IMR-90 (cell line): ENCODE measurements around the gene USO1. TPM values are rescaled to one million over a fixed set of nuclear protein-coding genes. Genes with fewer than 3 reads are reported as not detected.

ENCODE experiments used
- ATAC-seq: fragments of 200-7000 bp; cut with Tn5 transposase; 2 replicates; pipeline ENCODE4 v1.9.1; 2020; ENCODE audit warnings: low read depth, mild to moderate bottlenecking, moderate library complexity
- BruUV-seq: library from RNA; stranded (reverse); fragments of 400-500 nt; replicated peaks from 2 replicates; lab custom pipeline; 2021; lab: Mats Ljungman, UMichigan
- CTCF ChIA-PET: fragments of 300-600 bp; formaldehyde crosslinking; extraction: SDS; loops from one replicate; lab custom pipeline; 2021; ENCODE audit warnings: antibody characterized with exemption; lab: Yijun Ruan, JAX
- POLR2A ChIA-PET: fragments of 300-600 bp; sonication (Branson Sonifier 250); formaldehyde crosslinking; loops from one replicate; lab custom pipeline; 2022; ENCODE audit warnings: antibody characterized with exemption; ENCODE audit not compliant: unreplicated experiment; lab: Charles Lee
- DNase-seq: peaks from one replicate; pipeline ENCODE4 v3.0.0; 2013
- H2AFZ ChIP-seq: replicated peaks from 2 replicates; pipeline ENCODE3; 2013; ENCODE audit warnings: low read length, mild to moderate bottlenecking; ENCODE audit not compliant: poor library complexity
- H2AK5ac ChIP-seq: 2 replicates; pipeline ENCODE4 v1.6.1; 2013; ENCODE audit warnings: low read depth, low read length, inconsistent platforms
- H2AK9ac ChIP-seq: replicated peaks from 2 replicates; pipeline ENCODE3; 2013; ENCODE audit warnings: mild to moderate bottlenecking, low read depth, low read length, moderate library complexity; ENCODE audit not compliant: poor library complexity
- H2BK120ac ChIP-seq: 2 replicates; pipeline ENCODE4 v1.6.1; 2013; ENCODE audit warnings: low read depth, low read length, inconsistent platforms
- H2BK15ac ChIP-seq: 3 replicates; pipeline ENCODE4 v1.6.1; 2013; ENCODE audit warnings: low read depth, low read length, inconsistent platforms
- H2BK20ac ChIP-seq: 2 replicates; pipeline ENCODE4 v1.6.1; 2013; ENCODE audit warnings: low read depth, mild to moderate bottlenecking, inconsistent platforms, low read length, moderate library complexity
- H2BK5ac ChIP-seq: 2 replicates; pipeline ENCODE4 v1.6.1; 2013; ENCODE audit warnings: mild to moderate bottlenecking, low read depth, low read length, inconsistent platforms; ENCODE audit not compliant: poor library complexity, severe bottlenecking
- H3K14ac ChIP-seq: replicated peaks from 2 replicates; pipeline ENCODE4 v1.6.1; 2013; ENCODE audit warnings: low read depth, low read length, inconsistent platforms
- H3K18ac ChIP-seq: 2 replicates; pipeline ENCODE4 v1.6.1; 2013; ENCODE audit warnings: low read depth, low read length, control low read depth
- H3K23ac ChIP-seq: 2 replicates; pipeline ENCODE4 v1.6.1; 2013; ENCODE audit warnings: low read depth, low read length, inconsistent platforms
- H3K27ac ChIP-seq: 2 replicates; pipeline ENCODE4 v1.5.1; 2013; ENCODE audit warnings: mild to moderate bottlenecking, control low read depth, low read length; ENCODE audit not compliant: insufficient read depth
- H3K27me3 ChIP-seq: 2 replicates; pipeline ENCODE4 v1.6.1; 2013; ENCODE audit warnings: low read length; ENCODE audit not compliant: control insufficient read depth, insufficient read depth
- H3K36me3 ChIP-seq: 2 replicates; pipeline ENCODE4 v1.6.1; 2013; ENCODE audit warnings: low read length, mixed read lengths; ENCODE audit not compliant: control insufficient read depth, insufficient read depth
- H3K4ac ChIP-seq: 2 replicates; pipeline ENCODE4 v1.6.1; 2013; ENCODE audit warnings: low read depth, low read length, inconsistent platforms
- H3K4me1 ChIP-seq: 2 replicates; pipeline ENCODE4 v1.6.1; 2013; ENCODE audit warnings: low read length, mixed read lengths; ENCODE audit not compliant: control insufficient read depth, insufficient read depth
- H3K4me2 ChIP-seq: 2 replicates; pipeline ENCODE4 v1.6.1; 2013; ENCODE audit warnings: low read depth, mild to moderate bottlenecking, control low read depth, low read length, moderate library complexity
- H3K4me3 ChIP-seq: 2 replicates; pipeline ENCODE4 v1.5.1; 2013; ENCODE audit warnings: low read depth, mild to moderate bottlenecking, control low read depth, low read length, moderate library complexity; ENCODE audit not compliant: insufficient read depth
- H3K56ac ChIP-seq: 2 replicates; pipeline ENCODE4 v1.6.1; 2013; ENCODE audit warnings: low read length, inconsistent platforms; ENCODE audit not compliant: insufficient read depth; ENCODE audit errors: extremely low read depth
- H3K79me1 ChIP-seq, 2 experiments: 2 replicates each; pipeline ENCODE4 v1.6.1; 2013; ENCODE audit warnings: low read length in 2 of 2, inconsistent platforms in 1 of 2, low read depth in 1 of 2
- H3K9ac ChIP-seq: 2 replicates; pipeline ENCODE4 v1.6.1; 2013; ENCODE audit warnings: low read depth, low read length, control low read depth
- H3K9me1 ChIP-seq: 2 replicates; pipeline ENCODE4 v1.6.1; 2013; ENCODE audit warnings: low read length, inconsistent platforms; ENCODE audit not compliant: insufficient read depth
- H3K9me3 ChIP-seq: 2 replicates; pipeline ENCODE4 v1.6.1; 2013; ENCODE audit warnings: low read length; ENCODE audit not compliant: control insufficient read depth, insufficient read depth
- H4K20me1 ChIP-seq: 2 replicates; pipeline ENCODE4 v1.6.1; 2013; ENCODE audit warnings: low read length, inconsistent platforms; ENCODE audit not compliant: insufficient read depth
- H4K5ac ChIP-seq: 2 replicates; pipeline ENCODE4 v1.6.1; 2013; ENCODE audit warnings: mild to moderate bottlenecking, low read depth, low read length, control low read depth
- H4K8ac ChIP-seq, 2 experiments: 2 replicates each; pipeline ENCODE4 v1.6.1; 2013; ENCODE audit warnings: low read depth in 2 of 2, low read length in 2 of 2, control low read depth in 1 of 2, inconsistent platforms in 1 of 2
- H4K91ac ChIP-seq: 2 replicates; pipeline ENCODE4 v1.6.1; 2013; ENCODE audit warnings: low read depth, low read length, inconsistent platforms; ENCODE audit not compliant: insufficient read depth
- CEBPB ChIP-seq: IDR thresholded peaks from 2 replicates; pipeline ENCODE4 v1.6.1; 2012; ENCODE audit warnings: low read depth, low read length, improper control_type of control experiment
- FOS ChIP-seq: fragments of 150-350 bp; IDR thresholded peaks from 2 replicates; pipeline ENCODE4 v1.6.1; 2016; ENCODE audit warnings: low read depth, low read length
- RFX5 ChIP-seq: IDR thresholded peaks from 2 replicates; pipeline ENCODE4 v1.8.0; 2012; ENCODE audit warnings: low read depth, mild to moderate bottlenecking, low read length, moderate library complexity
- WGBS, 2 experiments: methylation state at CpG; one replicate each; pipeline versions ENCODE4 v1.1.5 to v1.1.7; 2013; ENCODE audit warnings: missing lambda C conversion rate in 2 of 2; ENCODE audit not compliant: insufficient read length in 1 of 2; ENCODE audit errors: extremely low coverage in 2 of 2; 5-methylcytosine and 5-hydroxymethylcytosine counted together
- dilution Hi-C: fragments of 300-500 bp; cut with HindIII; formaldehyde crosslinking; loops from one replicate; pipeline ENCODE4 v1.14.3; 2018; ENCODE audit warnings: low sequenced_read_pairs; ENCODE audit not compliant: unreplicated experiment
- in situ Hi-C: fragments of 300-500 bp; cut with MboI; formaldehyde crosslinking; loops from 3 replicates; pipeline ENCODE4 v1.14.3; 2019; ENCODE audit warnings: low sequenced_read_pairs, inconsistent platforms, mixed read lengths
- intact Hi-C: fragments of 100-400 bp; cut with micrococcal nuclease; formaldehyde crosslinking; loops from 2 replicates; pipeline ENCODE4 v1.10.0; 2022
- polyA plus RNA-seq, 3 experiments: library from polyadenylated mRNA; depleted of rRNA; stranded (reverse); fragments of >200 nt; gene quantifications; 2 replicates each; pipeline ENCODE4 v1.2.3, GENCODE V29; 2012; ENCODE audit warnings: low replicate concordance in 1 of 3
- total RNA-seq: library from RNA; depleted of rRNA; stranded (reverse); fragments of >200 nt; gene quantifications from 2 replicates; pipeline ENCODE4 v1.2.3, GENCODE V29; 2012
- TF ChIP-seq, protein P1 (sequence below): fragments of 150-350 bp; IDR thresholded peaks from 2 replicates; pipeline ENCODE4 v1.6.1; 2017; ENCODE audit warnings: mild to moderate bottlenecking, antibody characterized with exemption, low read length, low read depth
- TF ChIP-seq, protein P2 (sequence below): fragments of 150-350 bp; IDR thresholded peaks from 2 replicates; pipeline ENCODE4 v1.6.1; 2016; ENCODE audit warnings: low read depth, mild to moderate bottlenecking, low read length, moderate library complexity, borderline replicate concordance

The USO1 gene
- total and polyA plus RNA-seq, 2 of the 4 experiments (the other 2 are of a cell fraction), result 63.7 to 121 TPM

DNA sequence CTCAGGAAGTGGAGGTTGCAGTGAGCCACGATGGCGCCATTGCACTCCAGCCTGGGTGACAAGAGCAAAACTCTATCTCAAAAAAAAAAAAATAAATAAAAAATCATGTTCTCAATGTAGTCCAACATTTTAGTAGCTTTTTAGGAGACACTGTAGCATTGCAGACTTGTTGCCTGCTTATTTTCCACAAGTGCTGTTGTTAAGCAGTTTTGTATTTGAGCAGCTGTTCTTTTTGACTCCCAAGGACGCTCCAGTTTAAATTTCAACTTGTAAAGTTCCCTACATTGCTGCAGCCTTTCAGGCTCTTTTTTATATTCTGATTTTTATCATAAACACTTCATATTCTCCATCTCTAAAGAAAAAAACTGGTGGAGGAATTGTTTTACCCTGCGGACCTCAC lies 94.7 kb downstream of the USO1 start:
- H3K9me3 ChIP-seq, result no peaks in the 10 kb centered on the region
- intact Hi-C loops (no loop called here), dilution Hi-C loops (no loop called here), in situ Hi-C loops (no loop called here)
- H3K9me1 ChIP-seq, result no peaks in the 10 kb centered on the region
- ChIA-PET CTCF (interaction anchor here (0.5 kb wide), 1 partner anchor 96 kb away, joined by 3 read pairs; no protein-coding TSS in a partner anchor), POLR2A (no interaction called here)
- no peak overlapping the region for H4K5ac ChIP-seq
- no peak overlapping the region for H2AK5ac ChIP-seq
- H4K20me1 ChIP-seq, result no peaks in the 10 kb centered on the region
- no peaks in the 10 kb centered on the region for H3K79me1 ChIP-seq
- ATAC-seq, result no peak
- no peak for DNase-seq
- no peak overlapping the region for H3K4me2 ChIP-seq
- no peak overlapping the region for H3K4me3 ChIP-seq
- H3K36me3 ChIP-seq, result peaks cover 14% of the 10 kb centered on the region
- no peak overlapping the region for H4K8ac ChIP-seq
- no peak overlapping the region for H3K14ac ChIP-seq
- H3K23ac ChIP-seq, result no peak overlapping the region
- no peak overlapping the region for H2BK20ac ChIP-seq
- no peak overlapping the region for H2BK15ac ChIP-seq
- H3K18ac ChIP-seq, result no peak overlapping the region
- TF ChIP-seq, protein P1, sequence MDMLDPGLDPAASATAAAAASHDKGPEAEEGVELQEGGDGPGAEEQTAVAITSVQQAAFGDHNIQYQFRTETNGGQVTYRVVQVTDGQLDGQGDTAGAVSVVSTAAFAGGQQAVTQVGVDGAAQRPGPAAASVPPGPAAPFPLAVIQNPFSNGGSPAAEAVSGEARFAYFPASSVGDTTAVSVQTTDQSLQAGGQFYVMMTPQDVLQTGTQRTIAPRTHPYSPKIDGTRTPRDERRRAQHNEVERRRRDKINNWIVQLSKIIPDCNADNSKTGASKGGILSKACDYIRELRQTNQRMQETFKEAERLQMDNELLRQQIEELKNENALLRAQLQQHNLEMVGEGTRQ, result no peak
- no peak for TF ChIP-seq FOS
- TF ChIP-seq, protein P2, sequence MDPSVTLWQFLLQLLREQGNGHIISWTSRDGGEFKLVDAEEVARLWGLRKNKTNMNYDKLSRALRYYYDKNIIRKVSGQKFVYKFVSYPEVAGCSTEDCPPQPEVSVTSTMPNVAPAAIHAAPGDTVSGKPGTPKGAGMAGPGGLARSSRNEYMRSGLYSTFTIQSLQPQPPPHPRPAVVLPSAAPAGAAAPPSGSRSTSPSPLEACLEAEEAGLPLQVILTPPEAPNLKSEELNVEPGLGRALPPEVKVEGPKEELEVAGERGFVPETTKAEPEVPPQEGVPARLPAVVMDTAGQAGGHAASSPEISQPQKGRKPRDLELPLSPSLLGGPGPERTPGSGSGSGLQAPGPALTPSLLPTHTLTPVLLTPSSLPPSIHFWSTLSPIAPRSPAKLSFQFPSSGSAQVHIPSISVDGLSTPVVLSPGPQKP, result no peak
- TF ChIP-seq CEBPB, result no peak
- no peak for TF ChIP-seq RFX5
- H2BK5ac ChIP-seq, result no peak overlapping the region
- no peak overlapping the region for H3K9ac ChIP-seq
- no peak overlapping the region for H2AK9ac ChIP-seq
- H3K4me1 ChIP-seq, result peaks cover 2% of the 10 kb centered on the region; the same call in 1 of the 2 replicates
- H3K27ac ChIP-seq, result no peak overlapping the region
- H3K4ac ChIP-seq, result no peak overlapping the region
- H3K27me3 ChIP-seq, result no peaks in the 10 kb centered on the region
- no CpG with 5 or more reads among the region's 4 CpGs for WGBS, 2 experiments
- BruUV-seq, result no TSS peak
- no peak overlapping the region for H4K91ac ChIP-seq
- no peak overlapping the region for H2AFZ ChIP-seq
- no peak overlapping the region for H3K56ac ChIP-seq
- no peak overlapping the region for H2BK120ac ChIP-seq
